GM18505 (cell line): ENCODE results near the gene PLRG1.

Experiments used
- ATAC-seq: cut with Tn5 transposase; IDR thresholded peaks from one replicate; pipeline ENCODE4 v1.9.1; 2021; ENCODE audit not compliant: unreplicated experiment
- POLR2A ChIP-seq: IDR thresholded peaks from 4 replicates; pipeline ENCODE4 v1.6.1; 2011; ENCODE audit warnings: borderline replicate concordance; ENCODE audit not compliant: insufficient read depth, insufficient read length; ENCODE audit errors: extremely low read depth

The PLRG1 gene

GRCh38 chr4:154489558-154490233, 60.5 kb downstream of the PLRG1 start:
- ATAC-seq, result no peak
- no peak for TF ChIP-seq POLR2A

- ATAC-seq, result no peak
- no peak for TF ChIP-seq POLR2A
Observed at GRCh38 chr4:154487145-154487544, 63.1 kb downstream of the PLRG1 start.

GRCh38 chr4:154485127-154485773, 65.0 kb downstream of the PLRG1 start:
- ATAC-seq, result peak; percentile 97
- no peak for TF ChIP-seq POLR2A
